ENCODE results near the gene CCL11.

CCL11 gene

GRCh38 chr17:34252095-34252443, 33.5 kb upstream of the CCL11 start:
- no peak for DNase-seq (ENCODE audit: low read depth)
- H3K4me3 ChIP-seq (ENCODE audit: control insufficient read depth, low read depth, low read length), result no peak overlapping the region
- TF ChIP-seq CTCF (conservative IDR thresholded peaks at IDR 0.05; ENCODE audit: control insufficient read depth, insufficient read depth, low read depth, low read length), result no peak

DNA sequence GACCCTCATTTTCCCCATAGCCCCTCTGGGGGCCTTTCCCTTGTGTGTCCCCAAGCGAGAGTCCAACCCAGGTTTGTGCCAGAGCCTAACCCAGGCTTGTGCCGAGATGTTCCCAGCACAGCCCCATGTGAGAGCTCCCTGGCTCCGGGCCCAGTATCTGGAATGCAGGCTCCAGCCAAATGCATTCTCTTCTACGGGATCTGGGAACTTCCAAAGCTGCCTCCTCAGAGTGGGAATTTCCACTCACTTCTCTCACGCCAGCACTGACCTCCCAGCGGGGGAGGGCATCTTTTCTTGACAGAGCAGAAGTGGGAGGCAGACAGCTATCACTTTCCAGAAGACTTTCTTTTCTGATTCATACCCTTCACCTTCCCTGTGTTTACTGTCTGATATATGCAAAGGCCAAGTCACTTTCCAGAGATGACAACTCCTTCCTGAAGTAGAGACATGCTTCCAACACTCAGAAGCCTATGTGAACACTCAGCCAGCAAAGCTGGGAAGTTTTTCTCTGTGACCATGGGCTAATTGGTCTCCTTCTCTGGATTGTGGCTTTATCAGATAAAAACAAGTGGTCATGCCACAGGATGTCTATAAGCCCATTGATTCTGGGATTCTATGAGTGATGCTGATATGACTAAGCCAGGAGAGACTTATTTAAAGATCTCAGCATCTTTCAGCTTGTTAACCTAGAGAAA, 33.0 kb upstream of the CCL11 start:
- peak; percentile 92 for DNase-seq (ENCODE audit: low read depth)
- TF ChIP-seq CTCF (conservative IDR thresholded peaks at IDR 0.05; ENCODE audit: control insufficient read depth, insufficient read depth, low read depth, low read length), result no peak
- H3K4me3 ChIP-seq (ENCODE audit: control insufficient read depth, low read depth, low read length), result no peak overlapping the region

- TF ChIP-seq CTCF (conservative IDR thresholded peaks at IDR 0.05; ENCODE audit: control insufficient read depth, insufficient read depth, low read depth, low read length), result no peak
Observed at GRCh38 chr17:34253139-34253525, 32.4 kb upstream of the CCL11 start.

GRCh38 chr17:34254146-34254545, 31.4 kb upstream of the CCL11 start:
- DNase-seq (ENCODE audit: low read depth), result peak; percentile 92
- no peak for TF ChIP-seq CTCF (conservative IDR thresholded peaks at IDR 0.05; ENCODE audit: control insufficient read depth, insufficient read depth, low read depth, low read length)
- H3K4me3 ChIP-seq (ENCODE audit: control insufficient read depth, low read depth, low read length), result no peak overlapping the region

More at GRCh38 chr17:34253139-34253525, 32.4 kb upstream of the CCL11 start:
- no peak for DNase-seq (ENCODE audit: low read depth)
- no peak overlapping the region for H3K4me3 ChIP-seq (ENCODE audit: control insufficient read depth, low read depth, low read length)

DNA sequence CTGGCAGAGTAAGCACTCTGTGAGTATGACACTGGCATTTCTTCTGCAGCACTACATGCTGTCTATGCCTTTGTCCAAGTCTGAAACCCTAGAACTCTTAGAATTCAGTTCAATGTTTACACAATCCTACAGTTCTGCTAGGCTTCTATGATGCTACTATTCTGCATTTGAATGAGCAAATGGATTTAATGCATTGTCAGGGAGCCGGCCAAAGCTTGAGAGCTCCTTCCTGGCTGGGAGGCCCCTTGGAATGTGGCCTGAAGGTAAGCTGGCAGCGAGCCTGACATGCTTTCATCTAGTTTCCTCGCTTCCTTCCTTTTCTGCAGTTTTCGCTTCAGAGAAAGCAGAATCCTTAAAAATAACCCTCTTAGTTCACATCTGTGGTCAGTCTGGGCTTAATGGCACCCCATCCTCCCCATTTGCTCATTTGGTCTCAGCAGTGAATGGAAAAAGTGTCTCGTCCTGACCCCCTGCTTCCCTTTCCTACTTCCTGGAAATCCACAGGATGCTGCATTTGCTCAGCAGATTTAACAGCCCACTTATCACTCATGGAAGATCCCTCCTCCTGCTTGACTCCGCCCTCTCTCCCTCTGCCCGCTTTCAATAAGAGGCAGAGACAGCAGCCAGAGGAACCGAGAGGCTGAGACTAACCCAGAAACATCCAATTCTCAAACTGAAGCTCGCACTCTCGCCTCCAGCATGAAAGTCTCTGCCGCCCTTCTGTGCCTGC, 30.7 kb upstream of the CCL11 start, which contains the start of gene CCL2:
CCL2 (plus strand) TSS at position 635 of the 730 bp plus-strand sequence; CDS start at position 700, 65 bp downstream.
- DNase-seq (ENCODE audit: low read depth), result peak; percentile 84
- peak within 1 kb of the TSS; percentile 65 for H3K4me3 ChIP-seq (ENCODE audit: control insufficient read depth, low read depth, low read length)
- no peak for TF ChIP-seq CTCF (conservative IDR thresholded peaks at IDR 0.05; ENCODE audit: control insufficient read depth, insufficient read depth, low read depth, low read length)

DNA sequence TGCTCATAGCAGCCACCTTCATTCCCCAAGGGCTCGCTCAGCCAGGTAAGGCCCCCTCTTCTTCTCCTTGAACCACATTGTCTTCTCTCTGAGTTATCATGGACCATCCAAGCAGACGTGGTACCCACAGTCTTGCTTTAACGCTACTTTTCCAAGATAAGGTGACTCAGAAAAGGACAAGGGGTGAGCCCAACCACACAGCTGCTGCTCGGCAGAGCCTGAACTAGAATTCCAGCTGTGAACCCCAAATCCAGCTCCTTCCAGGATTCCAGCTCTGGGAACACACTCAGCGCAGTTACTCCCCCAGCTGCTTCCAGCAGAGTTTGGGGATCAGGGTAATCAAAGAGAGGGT, 30.2 kb upstream of the CCL11 start:
- H3K4me3 ChIP-seq (ENCODE audit: control insufficient read depth, low read depth, low read length), result peak overlapping the region; percentile 65
- TF ChIP-seq CTCF (conservative IDR thresholded peaks at IDR 0.05; ENCODE audit: control insufficient read depth, insufficient read depth, low read depth, low read length), result no peak
- DNase-seq (ENCODE audit: low read depth), result peak; percentile 38
